22Rv1 (cell line): Measurements from ENCODE around the gene CDK5RAP2.

ENCODE experiments used
- ZFX ChIP-seq: fragments of 450-650 bp; IDR thresholded peaks from 2 replicates; pipeline ENCODE4 v1.6.1; 2017; ENCODE audit warnings: antibody characterized with exemption, borderline replicate concordance
- TF ChIP-seq, protein P1 (sequence below): fragments of 450-650 bp; IDR thresholded peaks from 2 replicates; pipeline ENCODE4 v1.5.1; 2017; ENCODE audit warnings: mild to moderate bottlenecking

DNA sequence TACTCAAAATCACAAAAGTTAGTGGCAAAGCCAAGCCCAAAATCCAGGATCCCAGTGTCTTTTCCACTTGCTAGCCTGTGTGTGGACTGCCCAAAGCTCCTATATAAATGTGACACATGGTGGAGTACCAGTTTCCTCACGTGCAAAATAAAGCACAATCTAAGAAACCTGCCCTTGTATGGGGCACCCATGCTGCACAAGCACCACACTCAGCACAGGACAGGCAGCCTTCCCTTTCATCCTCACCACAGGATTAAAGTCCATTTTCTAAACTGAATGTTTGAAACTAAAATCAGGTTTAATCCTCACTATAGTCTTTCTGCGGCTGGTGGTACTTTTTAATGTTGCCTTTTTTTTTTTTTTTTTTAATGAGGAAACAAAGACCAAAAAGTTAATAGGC, 5.5 kb downstream of the CDK5RAP2 start:
- TF ChIP-seq, protein P1, sequence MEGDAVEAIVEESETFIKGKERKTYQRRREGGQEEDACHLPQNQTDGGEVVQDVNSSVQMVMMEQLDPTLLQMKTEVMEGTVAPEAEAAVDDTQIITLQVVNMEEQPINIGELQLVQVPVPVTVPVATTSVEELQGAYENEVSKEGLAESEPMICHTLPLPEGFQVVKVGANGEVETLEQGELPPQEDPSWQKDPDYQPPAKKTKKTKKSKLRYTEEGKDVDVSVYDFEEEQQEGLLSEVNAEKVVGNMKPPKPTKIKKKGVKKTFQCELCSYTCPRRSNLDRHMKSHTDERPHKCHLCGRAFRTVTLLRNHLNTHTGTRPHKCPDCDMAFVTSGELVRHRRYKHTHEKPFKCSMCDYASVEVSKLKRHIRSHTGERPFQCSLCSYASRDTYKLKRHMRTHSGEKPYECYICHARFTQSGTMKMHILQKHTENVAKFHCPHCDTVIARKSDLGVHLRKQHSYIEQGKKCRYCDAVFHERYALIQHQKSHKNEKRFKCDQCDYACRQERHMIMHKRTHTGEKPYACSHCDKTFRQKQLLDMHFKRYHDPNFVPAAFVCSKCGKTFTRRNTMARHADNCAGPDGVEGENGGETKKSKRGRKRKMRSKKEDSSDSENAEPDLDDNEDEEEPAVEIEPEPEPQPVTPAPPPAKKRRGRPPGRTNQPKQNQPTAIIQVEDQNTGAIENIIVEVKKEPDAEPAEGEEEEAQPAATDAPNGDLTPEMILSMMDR: no peak
- no peak for TF ChIP-seq ZFX
